Sigmoid colon (tissue), 4 donors: ENCODE data around the gene CNIH3.

Experiments
- POLR2A ChIP-seq, 2 donors: fragments of 450-650 bp; IDR thresholded peaks; one replicate each; pipeline ENCODE4 v1.6.1; 2016; ENCODE audit warnings: antibody characterized with exemption in 2 of 2, mild to moderate bottlenecking in 2 of 2, moderate library complexity in 2 of 2
- POLR2AphosphoS5 ChIP-seq, 4 donors: sonication (generic); formaldehyde crosslinking; IDR thresholded peaks; one replicate each; pipeline ENCODE4 v1.6.1; 2017; ENCODE audit warnings: antibody characterized with exemption in 4 of 4
- TF ChIP-seq, protein P1 (sequence below), 4 experiments: fragments of 450-650 bp in 3 of 4; fragments of 200-600 bp in 1 of 4; IDR thresholded peaks; one replicate each; pipeline ENCODE4 v1.5.1; 2016 to 2019; ENCODE audit warnings: antibody characterized with exemption in 4 of 4, mild to moderate bottlenecking in 3 of 4, moderate library complexity in 2 of 4

DNA sequence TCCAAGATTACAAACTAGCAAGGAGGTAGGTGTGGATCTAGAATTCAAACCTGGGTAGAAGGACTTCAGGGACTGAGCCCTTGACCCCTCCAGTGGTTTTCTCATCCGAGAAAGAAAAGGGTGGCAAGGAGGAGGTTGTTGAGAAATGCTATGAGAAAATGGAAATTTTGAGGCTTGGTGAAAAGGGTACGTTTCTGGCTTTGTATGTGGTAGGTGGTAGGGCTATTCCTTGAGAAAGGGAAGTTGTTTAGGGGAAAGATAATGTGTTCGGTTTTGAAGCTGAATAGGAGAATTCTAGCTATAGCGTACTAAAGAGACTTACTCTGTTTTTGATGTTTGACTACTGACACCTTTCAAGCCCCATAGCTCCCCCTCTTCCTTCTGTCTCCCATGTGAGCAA lies 133.8 kb downstream of the CNIH3 start:
- TF ChIP-seq, protein P1, sequence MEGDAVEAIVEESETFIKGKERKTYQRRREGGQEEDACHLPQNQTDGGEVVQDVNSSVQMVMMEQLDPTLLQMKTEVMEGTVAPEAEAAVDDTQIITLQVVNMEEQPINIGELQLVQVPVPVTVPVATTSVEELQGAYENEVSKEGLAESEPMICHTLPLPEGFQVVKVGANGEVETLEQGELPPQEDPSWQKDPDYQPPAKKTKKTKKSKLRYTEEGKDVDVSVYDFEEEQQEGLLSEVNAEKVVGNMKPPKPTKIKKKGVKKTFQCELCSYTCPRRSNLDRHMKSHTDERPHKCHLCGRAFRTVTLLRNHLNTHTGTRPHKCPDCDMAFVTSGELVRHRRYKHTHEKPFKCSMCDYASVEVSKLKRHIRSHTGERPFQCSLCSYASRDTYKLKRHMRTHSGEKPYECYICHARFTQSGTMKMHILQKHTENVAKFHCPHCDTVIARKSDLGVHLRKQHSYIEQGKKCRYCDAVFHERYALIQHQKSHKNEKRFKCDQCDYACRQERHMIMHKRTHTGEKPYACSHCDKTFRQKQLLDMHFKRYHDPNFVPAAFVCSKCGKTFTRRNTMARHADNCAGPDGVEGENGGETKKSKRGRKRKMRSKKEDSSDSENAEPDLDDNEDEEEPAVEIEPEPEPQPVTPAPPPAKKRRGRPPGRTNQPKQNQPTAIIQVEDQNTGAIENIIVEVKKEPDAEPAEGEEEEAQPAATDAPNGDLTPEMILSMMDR (IDR thresholded peaks at IDR 0.05) = no peak
- TF ChIP-seq POLR2AphosphoS5 (IDR thresholded peaks at IDR 0.05) = no peak
- no peak for TF ChIP-seq POLR2A (IDR thresholded peaks at IDR 0.05)
